Measurements from ENCODE around the gene GLCCI1.
"Not testable (repeated sequence)": the region's sequence is repeated elsewhere in the genome, so short reads cannot be mapped to it uniquely, and the experiment has no call there.

The GLCCI1 gene

DNA sequence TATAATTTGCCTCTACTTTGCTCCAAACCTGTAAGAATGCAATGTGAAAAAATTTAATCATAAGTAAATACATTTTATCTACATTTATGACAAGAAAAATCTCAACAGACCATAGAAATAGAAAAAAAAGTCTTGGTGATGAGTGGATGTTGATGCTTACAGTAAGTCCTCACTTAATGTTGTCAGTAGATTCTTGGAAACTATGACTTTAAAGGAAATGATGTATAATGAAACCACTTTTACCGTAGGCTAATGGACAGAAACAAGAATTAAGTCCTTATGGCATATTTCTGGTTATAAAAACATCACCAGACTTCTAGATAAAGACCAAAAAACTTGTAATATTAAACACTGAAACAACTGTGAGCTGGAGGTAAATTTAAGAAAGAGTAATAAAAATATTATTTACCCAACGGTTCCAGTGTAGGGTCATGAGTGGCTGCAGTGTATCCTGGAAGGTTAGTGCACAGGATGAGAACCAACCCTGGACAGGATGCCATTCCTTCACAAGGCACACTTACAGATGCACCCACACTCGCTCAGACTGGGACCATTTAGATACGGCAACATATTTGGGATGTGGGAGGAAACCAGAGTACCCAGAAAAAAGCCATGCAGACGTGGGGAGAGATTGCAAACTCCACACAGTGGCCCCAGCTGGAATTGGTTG, 76.3 kb downstream of the GLCCI1 start:
- Histone ChIP-seq H3K36me3 (ENCODE audit: insufficient read depth, low read length) (peaks cover 64% of the 10 kb centered on the region), H3K4me3 (ENCODE audit: low read length, poor library complexity, severe bottlenecking) (no peak overlapping the region), H3F3A (ENCODE audit: low read depth) (no peaks in the 10 kb centered on the region), H2AFZ (ENCODE audit: low read length) (no peak overlapping the region), H3K9ac (ENCODE audit: low read depth, low read length, poor library complexity, severe bottlenecking) (no peak overlapping the region), H3K4me2 (ENCODE audit: low read depth, low read length, poor library complexity, severe bottlenecking) (no peak overlapping the region), H4K20me1 (ENCODE audit: insufficient read depth, low read length, poor library complexity, severe bottlenecking) (peaks cover 6% of the 10 kb centered on the region), H3K9me2 (replicated peaks; ENCODE audit: low read depth, low read length) (no peaks in the 10 kb centered on the region), H3K4me1 (ENCODE audit: insufficient read depth, low read length, poor library complexity, severe bottlenecking) (peaks cover 14% of the 10 kb centered on the region), H3K79me2 (ENCODE audit: insufficient read depth, low read length) (no peaks in the 10 kb centered on the region; the same call in 1 of the 2 replicates), H3K9me3 (ENCODE audit: insufficient read depth, low read depth, low read length) (no peaks in the 10 kb centered on the region), H3K27me3 (ENCODE audit: insufficient read depth, low read length, poor library complexity, severe bottlenecking) (no peaks in the 10 kb centered on the region)
- TF ChIP-seq, protein P1, sequence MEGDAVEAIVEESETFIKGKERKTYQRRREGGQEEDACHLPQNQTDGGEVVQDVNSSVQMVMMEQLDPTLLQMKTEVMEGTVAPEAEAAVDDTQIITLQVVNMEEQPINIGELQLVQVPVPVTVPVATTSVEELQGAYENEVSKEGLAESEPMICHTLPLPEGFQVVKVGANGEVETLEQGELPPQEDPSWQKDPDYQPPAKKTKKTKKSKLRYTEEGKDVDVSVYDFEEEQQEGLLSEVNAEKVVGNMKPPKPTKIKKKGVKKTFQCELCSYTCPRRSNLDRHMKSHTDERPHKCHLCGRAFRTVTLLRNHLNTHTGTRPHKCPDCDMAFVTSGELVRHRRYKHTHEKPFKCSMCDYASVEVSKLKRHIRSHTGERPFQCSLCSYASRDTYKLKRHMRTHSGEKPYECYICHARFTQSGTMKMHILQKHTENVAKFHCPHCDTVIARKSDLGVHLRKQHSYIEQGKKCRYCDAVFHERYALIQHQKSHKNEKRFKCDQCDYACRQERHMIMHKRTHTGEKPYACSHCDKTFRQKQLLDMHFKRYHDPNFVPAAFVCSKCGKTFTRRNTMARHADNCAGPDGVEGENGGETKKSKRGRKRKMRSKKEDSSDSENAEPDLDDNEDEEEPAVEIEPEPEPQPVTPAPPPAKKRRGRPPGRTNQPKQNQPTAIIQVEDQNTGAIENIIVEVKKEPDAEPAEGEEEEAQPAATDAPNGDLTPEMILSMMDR (conservative IDR thresholded peaks at IDR 0.05; ENCODE audit: low read length): no peak
- no peak for TF ChIP-seq EZH2phosphoT487 (IDR thresholded peaks at IDR 0.05; ENCODE audit: borderline replicate concordance)

DNA sequence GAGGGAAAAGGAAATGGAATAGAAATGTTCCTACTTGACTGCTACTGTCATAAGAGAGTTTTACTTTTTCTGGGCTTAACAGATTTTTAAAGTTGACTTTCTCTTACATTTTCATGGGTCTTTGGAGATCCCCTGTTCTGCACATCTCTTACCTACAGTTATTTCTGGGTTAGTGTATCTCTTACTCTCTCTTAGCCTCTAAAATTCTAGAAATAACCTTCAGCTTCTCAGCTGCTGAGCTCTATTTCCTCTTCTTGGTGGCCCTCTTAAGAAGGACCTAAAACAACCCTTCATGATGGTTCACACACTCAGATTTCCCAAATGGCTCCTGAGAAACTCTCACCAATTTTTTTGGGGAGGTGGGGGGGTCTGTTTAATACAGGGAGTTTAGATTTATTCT, 79.5 kb downstream of the GLCCI1 start:
- peaks cover 22% of the 10 kb centered on the region for H3K4me1 ChIP-seq (ENCODE audit: insufficient read depth, low read length, poor library complexity, severe bottlenecking)
- not testable (repeated sequence) for H3K79me2 ChIP-seq (ENCODE audit: insufficient read depth, low read length); H3K4me3 ChIP-seq (ENCODE audit: low read length, poor library complexity, severe bottlenecking); H3F3A ChIP-seq (ENCODE audit: low read depth); H3K27me3 ChIP-seq (ENCODE audit: insufficient read depth, low read length, poor library complexity, severe bottlenecking); H3K4me2 ChIP-seq (ENCODE audit: low read depth, low read length, poor library complexity, severe bottlenecking); H3K9ac ChIP-seq (ENCODE audit: low read depth, low read length, poor library complexity, severe bottlenecking); H3K9me2 ChIP-seq (replicated peaks; ENCODE audit: low read depth, low read length); H2AFZ ChIP-seq (ENCODE audit: low read length); H3K9me3 ChIP-seq (ENCODE audit: insufficient read depth, low read depth, low read length)
- H4K20me1 ChIP-seq (ENCODE audit: insufficient read depth, low read length, poor library complexity, severe bottlenecking): peaks cover 15% of the 10 kb centered on the region
- H3K36me3 ChIP-seq (ENCODE audit: insufficient read depth, low read length): peaks cover 41% of the 10 kb centered on the region

DNA sequence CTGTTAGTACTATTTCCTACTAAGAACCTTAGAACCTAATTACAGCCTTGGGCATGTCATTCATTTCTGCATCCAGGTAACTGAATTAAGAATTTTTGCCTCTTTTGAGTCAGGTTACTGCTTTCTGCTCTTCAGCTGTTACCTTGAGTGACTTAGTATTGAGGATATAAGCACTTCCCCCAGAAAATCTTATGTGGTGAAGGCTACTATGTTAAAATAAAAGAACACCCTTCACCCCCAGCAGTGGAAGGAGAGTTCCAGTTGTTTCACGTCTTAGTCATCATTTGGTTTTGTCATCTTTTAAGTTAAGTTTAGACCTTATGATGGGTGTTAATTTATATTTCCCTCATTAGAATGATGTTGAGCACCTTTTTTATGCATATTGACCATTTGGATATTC, 82.8 kb downstream of the GLCCI1 start:
- Histone ChIP-seq H2AFZ (ENCODE audit: low read length) (no peak overlapping the region), H3K36me3 (ENCODE audit: insufficient read depth, low read length) (peaks cover 34% of the 10 kb centered on the region), H3K9me3 (ENCODE audit: insufficient read depth, low read depth, low read length) (no peaks in the 10 kb centered on the region), H3K4me1 (ENCODE audit: insufficient read depth, low read length, poor library complexity, severe bottlenecking) (peaks cover 22% of the 10 kb centered on the region), H3K27me3 (ENCODE audit: insufficient read depth, low read length, poor library complexity, severe bottlenecking) (no peaks in the 10 kb centered on the region), H3K4me3 (ENCODE audit: low read length, poor library complexity, severe bottlenecking) (no peak overlapping the region), H3K9ac (ENCODE audit: low read depth, low read length, poor library complexity, severe bottlenecking) (no peak overlapping the region), H3K79me2 (ENCODE audit: insufficient read depth, low read length) (peaks cover 14% of the 10 kb centered on the region; the same call in 1 of the 2 replicates), H3K4me2 (ENCODE audit: low read depth, low read length, poor library complexity, severe bottlenecking) (no peak overlapping the region), H4K20me1 (ENCODE audit: insufficient read depth, low read length, poor library complexity, severe bottlenecking) (peaks cover 15% of the 10 kb centered on the region), H3F3A (ENCODE audit: low read depth) (no peaks in the 10 kb centered on the region), H3K9me2 (replicated peaks; ENCODE audit: low read depth, low read length) (no peaks in the 10 kb centered on the region)
- TF ChIP-seq, protein P1 (conservative IDR thresholded peaks at IDR 0.05; ENCODE audit: low read length): no peak
- no peak for TF ChIP-seq EZH2phosphoT487 (IDR thresholded peaks at IDR 0.05; ENCODE audit: borderline replicate concordance)

DNA sequence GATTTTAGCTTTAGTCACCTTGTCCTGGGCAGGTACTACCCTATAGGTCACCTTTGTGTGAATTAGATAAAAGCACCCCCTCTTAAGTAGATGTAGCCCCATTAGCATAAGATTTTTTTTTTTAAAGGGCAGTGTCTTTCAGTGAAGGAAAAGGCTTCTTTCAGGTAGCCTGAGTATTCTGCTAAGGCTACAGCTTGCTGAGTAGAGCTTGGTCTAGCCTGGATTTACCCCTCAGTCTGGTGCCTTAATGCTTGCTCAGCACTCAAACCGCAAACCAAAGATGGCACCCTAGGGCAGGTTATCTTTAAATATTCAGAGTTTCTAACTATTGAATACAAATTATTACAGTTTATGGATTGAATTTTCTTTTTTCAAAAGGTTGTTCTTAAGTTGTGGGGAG, 83.4 kb downstream of the GLCCI1 start:
- Histone ChIP-seq H3K9me3 (ENCODE audit: insufficient read depth, low read depth, low read length) (no peaks in the 10 kb centered on the region), H4K20me1 (ENCODE audit: insufficient read depth, low read length, poor library complexity, severe bottlenecking) (peaks cover 13% of the 10 kb centered on the region), H3K4me1 (ENCODE audit: insufficient read depth, low read length, poor library complexity, severe bottlenecking) (peaks cover 22% of the 10 kb centered on the region), H3K4me2 (ENCODE audit: low read depth, low read length, poor library complexity, severe bottlenecking) (no peak overlapping the region), H3K36me3 (ENCODE audit: insufficient read depth, low read length) (peaks cover 39% of the 10 kb centered on the region), H3K9ac (ENCODE audit: low read depth, low read length, poor library complexity, severe bottlenecking) (no peak overlapping the region), H3K27me3 (ENCODE audit: insufficient read depth, low read length, poor library complexity, severe bottlenecking) (no peaks in the 10 kb centered on the region), H3K9me2 (replicated peaks; ENCODE audit: low read depth, low read length) (no peaks in the 10 kb centered on the region), H2AFZ (ENCODE audit: low read length) (no peak overlapping the region), H3K4me3 (ENCODE audit: low read length, poor library complexity, severe bottlenecking) (no peak overlapping the region), H3F3A (ENCODE audit: low read depth) (no peaks in the 10 kb centered on the region), H3K79me2 (ENCODE audit: insufficient read depth, low read length) (peaks cover 14% of the 10 kb centered on the region; the same call in 1 of the 2 replicates)
- TF ChIP-seq, protein P1 (conservative IDR thresholded peaks at IDR 0.05; ENCODE audit: low read length): no peak
- no peak for TF ChIP-seq EZH2phosphoT487 (IDR thresholded peaks at IDR 0.05; ENCODE audit: borderline replicate concordance)
